ENCODE data around the gene TPPP3. TPM values are rescaled to one million over a fixed set of nuclear protein-coding genes. Genes with fewer than 3 reads are reported as not detected.
"Not testable (repeated sequence)": the region's sequence is repeated elsewhere in the genome, so short reads cannot be mapped to it uniquely, and the experiment has no call there.

TPPP3 gene
- total RNA-seq, 2 donors from 2014 or later: 8.2 to 39.3 TPM

- intact Hi-C loops (cut with DNase I): loop anchor here in 1 of 2 donors (5.0 kb wide), 1 partner anchor 34 kb away; no protein-coding TSS in a partner anchor
- DNase-seq (ENCODE audit: low spot score): peak; percentile 90
These were observed 34.9 kb upstream of the TPPP3 start for GRCh38 chr16:67428146-67428731.

- intact Hi-C loops (cut with DNase I): loop anchor here in 1 of 2 donors (5.0 kb wide), 1 partner anchor 35 kb away; no protein-coding TSS in a partner anchor
- no peak for DNase-seq (ENCODE audit: low spot score)
These were observed 33.7 kb upstream of the TPPP3 start for GRCh38 chr16:67426950-67427349.

DNA sequence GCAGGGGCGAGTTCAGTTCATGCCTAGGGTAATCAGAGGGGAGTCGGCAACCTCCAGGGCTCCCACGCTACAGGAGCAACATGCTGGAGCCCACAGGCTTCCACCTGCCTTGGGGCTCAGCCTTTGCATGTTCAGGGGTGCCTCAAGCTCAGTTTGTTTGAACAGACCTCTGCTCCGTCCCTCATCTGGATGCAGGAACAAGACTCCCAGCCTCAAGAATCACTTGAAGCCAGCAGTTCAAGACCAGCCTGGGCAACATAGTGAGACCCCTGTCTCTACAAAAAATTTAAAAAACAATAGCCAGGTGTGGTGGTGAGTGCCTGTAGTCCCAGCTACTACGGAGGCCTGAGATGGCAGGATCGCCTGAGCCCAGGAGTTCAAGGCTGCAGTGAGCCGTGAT lies 32.7 kb upstream of the TPPP3 start:
- no peak for DNase-seq (ENCODE audit: low spot score)
- intact Hi-C loops (cut with DNase I): loop anchor here in 1 of 2 donors (5.0 kb wide), 1 partner anchor 36 kb away; no protein-coding TSS in a partner anchor

GRCh38 chr16:67425580-67425979 lies 32.3 kb upstream of the TPPP3 start:
- no peak for DNase-seq (ENCODE audit: low spot score)
- intact Hi-C loops (cut with DNase I): loop anchor here (2.0 to 5.0 kb wide), 2 partner anchors 37 to 39 kb away; no protein-coding TSS in a partner anchor

DNA sequence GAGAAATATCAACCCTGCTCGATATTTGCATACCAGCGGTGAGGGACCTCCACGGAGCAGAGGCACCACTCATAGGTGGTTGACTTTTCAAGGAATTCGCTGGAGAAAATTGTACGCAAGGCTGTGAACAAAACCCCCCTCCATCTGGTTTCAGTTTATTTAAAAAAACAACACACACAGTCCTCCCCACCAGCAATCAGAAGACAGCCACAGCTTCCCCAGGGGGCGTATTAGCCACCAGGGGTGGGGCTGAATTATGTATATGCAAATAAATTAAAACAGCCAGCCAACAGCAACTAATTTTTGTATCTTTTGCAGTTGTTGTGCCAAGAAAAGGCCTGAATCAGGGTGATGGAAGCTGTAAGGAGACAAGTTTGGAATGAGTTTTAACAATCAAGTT lies 31.8 kb upstream of the TPPP3 start:
- DNase-seq (ENCODE audit: low spot score): no peak
- intact Hi-C loops (cut with DNase I): loop anchor here (2.0 to 5.0 kb wide), 2 partner anchors 37 to 40 kb away; no protein-coding TSS in a partner anchor

- DNase-seq (ENCODE audit: low spot score): no peak
- intact Hi-C loops (cut with DNase I): loop anchor here in 1 of 2 donors (2.0 kb wide), 1 partner anchor 41 kb away; no protein-coding TSS in a partner anchor
These were observed 30.9 kb upstream of the TPPP3 start for GRCh38 chr16:67424261-67424615.

- intact Hi-C loops (cut with DNase I): loop anchor here in 1 of 2 donors (2.0 kb wide), 1 partner anchor 41 kb away; no protein-coding TSS in a partner anchor
- no peak for DNase-seq (ENCODE audit: low spot score)
These were observed 30.4 kb upstream of the TPPP3 start for GRCh38 chr16:67423611-67424260.

DNA sequence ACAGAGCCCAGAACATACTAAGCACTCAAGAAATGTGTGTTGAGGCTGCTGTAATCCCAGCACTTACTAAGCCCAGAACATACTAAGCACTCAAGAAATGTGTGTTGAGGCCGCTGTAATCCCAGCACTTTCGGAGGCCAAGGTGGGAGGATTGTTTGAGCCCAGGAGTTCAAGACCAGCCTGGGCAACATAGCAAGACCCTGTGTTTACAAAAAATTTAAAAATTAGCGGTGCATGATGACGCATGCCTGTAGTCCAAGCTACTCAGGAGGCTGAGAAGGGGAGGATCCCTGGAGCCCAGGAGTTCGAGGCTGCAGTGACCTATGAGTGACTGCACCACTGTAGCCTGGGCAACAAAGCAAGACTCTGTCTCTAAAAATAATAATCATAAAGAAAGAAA lies 29.7 kb upstream of the TPPP3 start:
- DNase-seq (ENCODE audit: low spot score): no peak
- intact Hi-C loops (cut with DNase I): no loop called here

- DNase-seq (ENCODE audit: low spot score): no peak
- intact Hi-C loops (cut with DNase I): no loop called here
These were observed 27.7 kb upstream of the TPPP3 start for GRCh38 chr16:67421030-67421429.

- intact Hi-C loops (cut with DNase I): no loop called here
These were observed 26.6 kb upstream of the TPPP3 start for GRCh38 chr16:67419931-67420330.

GRCh38 chr16:67419502-67419901 lies 26.2 kb upstream of the TPPP3 start:
- intact Hi-C loops (cut with DNase I): no loop called here
- DNase-seq (ENCODE audit: low spot score): no peak

More at GRCh38 chr16:67419931-67420330, 26.6 kb upstream of the TPPP3 start:
- DNase-seq (ENCODE audit: low spot score): no peak

DNA sequence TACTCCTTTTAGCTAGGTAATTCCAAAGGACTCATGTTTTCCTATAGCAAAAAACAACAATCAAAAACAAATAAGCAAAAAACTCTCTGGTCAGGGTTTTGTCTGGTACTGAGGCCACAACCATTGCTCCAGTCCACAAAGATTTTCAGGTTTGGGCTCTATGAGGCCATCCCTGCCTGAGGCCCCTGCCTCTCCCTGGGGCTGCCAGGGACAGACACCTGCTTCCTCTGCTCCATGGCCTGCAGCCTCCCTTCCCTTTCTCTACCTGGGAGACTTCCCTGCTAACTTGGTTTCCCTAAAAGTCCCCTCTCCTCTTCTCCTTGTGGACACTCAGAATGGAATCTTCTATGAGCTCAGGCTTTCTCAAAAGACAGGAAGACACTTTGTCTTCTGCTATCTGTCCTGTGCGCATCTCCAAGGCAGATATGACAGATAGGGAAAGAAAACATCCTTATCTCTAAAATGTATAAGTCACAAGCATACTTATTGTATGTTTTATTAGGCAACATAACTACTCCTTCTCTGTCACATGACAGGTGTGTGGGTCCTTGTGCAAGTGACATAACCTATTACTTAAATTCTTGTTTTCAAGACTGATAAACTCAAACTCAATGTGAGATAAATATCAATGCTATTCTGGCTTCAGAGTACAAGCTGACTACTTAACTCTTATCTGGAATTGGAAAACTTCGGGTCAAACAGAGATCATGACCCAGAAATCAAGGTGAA lies 24.2 kb upstream of the TPPP3 start:
- intact Hi-C loops (cut with DNase I): no loop called here

DNA sequence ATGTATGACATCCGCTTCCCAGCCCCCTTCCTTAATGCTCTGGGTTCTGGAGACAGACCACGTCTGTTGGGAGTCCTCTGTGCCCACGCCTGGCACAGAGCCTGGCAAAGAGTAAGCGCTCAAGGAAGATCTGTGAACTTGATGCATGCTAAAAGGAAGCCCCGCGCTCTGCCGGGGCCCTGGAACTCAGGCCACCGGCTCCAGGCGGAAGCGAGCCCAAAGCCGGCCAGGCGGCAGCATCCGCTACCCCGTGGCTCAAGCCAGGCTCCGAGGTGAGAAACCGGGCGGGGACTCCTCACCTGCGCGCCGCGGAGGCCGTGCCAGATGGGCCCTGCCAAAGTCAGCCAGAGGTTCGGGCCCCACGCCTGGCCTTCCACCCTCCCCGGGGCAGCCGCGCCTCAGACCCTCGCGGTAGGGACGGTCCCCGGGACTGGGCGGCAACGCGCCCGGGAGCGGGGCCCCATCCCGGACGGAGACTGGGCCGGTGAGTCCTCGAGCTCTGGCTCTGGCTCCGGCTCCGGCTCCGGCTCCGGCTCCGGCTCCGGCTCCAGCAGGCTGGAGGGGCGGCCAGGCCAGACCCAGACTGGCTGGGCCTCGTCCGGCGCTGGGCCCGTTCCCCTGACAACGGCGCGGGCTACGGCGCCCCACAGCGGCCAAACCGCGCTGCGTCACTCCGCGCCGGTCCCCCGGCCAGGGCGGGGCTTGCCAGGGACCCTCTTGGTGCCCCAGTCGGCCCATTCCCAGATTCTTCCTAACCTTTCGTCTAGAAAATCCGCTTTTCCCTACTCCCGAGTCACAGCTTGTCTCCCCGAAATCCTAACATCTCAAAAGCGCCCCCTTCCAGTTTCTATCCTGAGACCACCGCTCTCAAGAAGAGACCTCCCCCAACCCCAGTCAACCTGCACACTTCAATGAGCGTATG lies 22.8 kb upstream of the TPPP3 start, which contains the start of gene ZDHHC1:
Gene ZDHHC1, minus strand, starts transcription at position 606 of the 922 bp plus-strand sequence. CDS start 8,702 bp downstream, outside the sequence.
- intact Hi-C loops (cut with DNase I): no loop called here
- peak; percentile 92 for DNase-seq (ENCODE audit: low spot score)

More for the DNA sequence above, 24.2 kb upstream of the TPPP3 start:
- DNase-seq (ENCODE audit: low spot score): no peak

- intact Hi-C loops (cut with DNase I); DNase-seq (ENCODE audit: low spot score): not testable (repeated sequence)
These were observed 22.1 kb upstream of the TPPP3 start for GRCh38 chr16:67415421-67415820.

DNA sequence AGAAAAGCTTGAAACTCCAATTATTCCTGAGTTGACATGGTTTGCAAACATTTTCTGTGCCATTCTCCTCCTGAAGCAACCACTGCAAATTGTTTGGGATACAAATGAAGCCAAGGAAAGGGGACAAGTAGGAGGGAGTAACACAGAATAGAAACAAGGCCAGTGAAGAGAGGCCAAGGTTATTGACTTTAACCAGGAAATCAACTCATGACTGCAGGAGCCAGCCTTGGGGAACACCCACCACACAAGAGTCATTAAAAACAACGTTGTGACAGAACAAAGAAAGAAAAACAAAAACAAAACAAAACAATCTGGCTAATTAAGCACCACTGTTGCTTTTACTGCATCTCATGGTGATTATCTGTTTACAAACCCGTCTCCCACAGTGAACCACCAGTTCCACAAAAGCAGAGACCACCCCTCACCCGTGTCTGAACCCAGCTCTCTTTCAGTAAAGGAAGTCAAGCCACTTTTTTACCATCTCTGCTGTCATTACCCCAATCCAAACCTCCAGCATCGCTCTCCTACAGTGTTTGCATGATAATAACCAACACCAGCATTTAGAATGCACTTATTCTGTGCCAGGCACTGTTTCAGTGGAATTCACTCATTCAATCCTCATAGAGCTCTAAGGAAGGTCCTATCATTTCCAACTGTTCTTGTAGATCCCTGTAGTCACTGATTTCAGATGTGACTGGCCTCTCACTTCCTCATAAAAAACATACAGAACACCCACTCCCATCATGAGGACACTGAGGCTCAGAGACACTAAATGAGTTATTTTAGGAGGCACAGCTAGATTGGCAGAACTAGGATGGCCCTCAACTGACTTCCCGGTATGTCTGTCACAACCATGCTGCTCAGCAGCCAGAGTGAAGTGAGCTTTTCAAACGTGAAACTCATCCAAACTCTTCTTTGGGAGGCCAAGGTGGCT lies 20.9 kb upstream of the TPPP3 start:
- intact Hi-C loops (cut with DNase I): no loop called here
- DNase-seq (ENCODE audit: low spot score): no peak

DNA sequence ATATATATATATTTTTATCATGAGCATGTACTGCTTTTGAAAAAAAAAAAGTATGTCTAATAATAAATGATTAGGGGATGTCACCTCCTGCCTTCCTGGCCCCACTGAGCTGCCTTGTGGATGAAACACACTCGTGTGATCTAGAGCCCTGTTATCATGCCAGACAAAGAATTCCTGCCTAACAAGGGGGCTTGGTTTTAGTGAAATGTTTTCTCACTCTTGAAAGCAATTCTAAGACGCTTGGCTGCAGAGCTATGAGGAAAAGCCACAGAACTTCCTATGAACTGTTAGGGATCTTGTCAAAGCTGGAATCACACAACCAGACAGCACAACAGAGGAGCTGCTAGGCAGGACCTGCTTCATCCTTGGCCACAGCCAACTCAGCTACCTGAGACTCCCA lies 19.0 kb upstream of the TPPP3 start:
- intact Hi-C loops (cut with DNase I): no loop called here
- DNase-seq (ENCODE audit: low spot score): no peak

DNA sequence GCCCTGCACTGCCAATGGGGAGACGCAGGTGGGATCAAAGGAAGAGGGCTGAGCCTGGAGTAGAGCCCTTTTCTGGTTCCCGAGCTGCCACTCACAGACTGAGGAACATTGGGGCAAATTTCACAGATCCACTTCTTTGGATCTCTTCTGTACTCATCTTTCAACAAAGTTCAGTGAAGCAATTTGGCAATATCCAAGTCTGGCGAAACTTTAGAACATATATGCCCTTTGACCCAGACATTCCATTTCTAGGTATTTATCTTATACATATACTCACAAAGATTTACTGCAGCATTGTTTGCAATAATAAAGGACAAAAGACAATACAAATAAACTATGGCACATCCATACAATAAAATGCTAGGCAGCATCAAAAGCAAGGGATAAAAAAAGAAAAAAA lies 18.0 kb upstream of the TPPP3 start:
- DNase-seq (ENCODE audit: low spot score): no peak
- intact Hi-C loops (cut with DNase I): no loop called here

GRCh38 chr16:67409631-67410030 lies 16.3 kb upstream of the TPPP3 start:
- intact Hi-C loops (cut with DNase I): no loop called here
- DNase-seq (ENCODE audit: low spot score): no peak

Measured in posterior vena cava (tissue), 2 donors.